Uterus (tissue), 2 donors: ENCODE data around the gene ZNF341.

Source experiments
- CTCF ChIP-seq, 4 experiments: fragments of 200-600 bp in 2 of 4; fragments of 450-650 bp in 2 of 4; sonication (generic) in 2 of 4; IDR thresholded peaks; one replicate each; pipeline ENCODE4 v1.5.1; 2016 to 2019; ENCODE audit warnings: antibody characterized with exemption in 4 of 4, mild to moderate bottlenecking in 2 of 4, moderate library complexity in 1 of 4
- POLR2A ChIP-seq, 2 donors: fragments of 450-650 bp; IDR thresholded peaks; one replicate each; pipeline ENCODE4 v1.6.1; 2016; ENCODE audit warnings: antibody characterized with exemption in 2 of 2, mild to moderate bottlenecking in 1 of 2, moderate library complexity in 1 of 2

GRCh38 chr20:33803921-33804337, 72.1 kb downstream of the ZNF341 start:
- TF ChIP-seq POLR2A (IDR thresholded peaks at IDR 0.05) (no peak), CTCF (IDR thresholded peaks at IDR 0.05) (no peak)
